AG09319 (cell line): ENCODE data around the gene ZNF277.

ENCODE experiments used
- DNase-seq: peaks from one replicate; pipeline ENCODE4 v3.0.0-alpha.2; 2010; ENCODE audit warnings: low read depth; ENCODE audit errors: extremely low read depth
- TF ChIP-seq, protein P1 (sequence below): IDR thresholded peaks from 2 replicates; pipeline ENCODE4 v1.5.1; 2011; ENCODE audit warnings: low read depth, mild to moderate bottlenecking, inconsistent platforms, low read length, moderate library complexity

Gene ZNF277

DNA sequence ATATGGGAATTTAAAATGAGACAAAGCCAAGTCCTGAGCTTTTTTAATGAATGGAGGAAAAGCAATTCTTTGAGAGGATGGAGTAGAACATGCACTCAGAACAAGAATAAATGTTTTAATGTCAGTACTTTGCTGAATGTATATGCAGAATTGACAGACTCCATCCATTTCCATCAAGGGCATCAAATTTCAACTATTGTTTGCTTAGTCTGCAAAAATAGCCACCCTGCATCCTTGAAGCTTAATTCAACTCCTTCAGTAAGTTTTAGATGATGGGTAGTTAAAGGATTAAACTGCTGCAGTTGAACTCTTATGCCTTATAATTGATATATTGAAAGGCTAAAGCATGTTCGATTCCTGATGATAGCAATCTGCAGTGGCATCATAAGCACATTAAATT, 144.1 kb downstream of the ZNF277 start:
- DNase-seq: no peak
- TF ChIP-seq, protein P1, sequence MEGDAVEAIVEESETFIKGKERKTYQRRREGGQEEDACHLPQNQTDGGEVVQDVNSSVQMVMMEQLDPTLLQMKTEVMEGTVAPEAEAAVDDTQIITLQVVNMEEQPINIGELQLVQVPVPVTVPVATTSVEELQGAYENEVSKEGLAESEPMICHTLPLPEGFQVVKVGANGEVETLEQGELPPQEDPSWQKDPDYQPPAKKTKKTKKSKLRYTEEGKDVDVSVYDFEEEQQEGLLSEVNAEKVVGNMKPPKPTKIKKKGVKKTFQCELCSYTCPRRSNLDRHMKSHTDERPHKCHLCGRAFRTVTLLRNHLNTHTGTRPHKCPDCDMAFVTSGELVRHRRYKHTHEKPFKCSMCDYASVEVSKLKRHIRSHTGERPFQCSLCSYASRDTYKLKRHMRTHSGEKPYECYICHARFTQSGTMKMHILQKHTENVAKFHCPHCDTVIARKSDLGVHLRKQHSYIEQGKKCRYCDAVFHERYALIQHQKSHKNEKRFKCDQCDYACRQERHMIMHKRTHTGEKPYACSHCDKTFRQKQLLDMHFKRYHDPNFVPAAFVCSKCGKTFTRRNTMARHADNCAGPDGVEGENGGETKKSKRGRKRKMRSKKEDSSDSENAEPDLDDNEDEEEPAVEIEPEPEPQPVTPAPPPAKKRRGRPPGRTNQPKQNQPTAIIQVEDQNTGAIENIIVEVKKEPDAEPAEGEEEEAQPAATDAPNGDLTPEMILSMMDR: no peak

DNA sequence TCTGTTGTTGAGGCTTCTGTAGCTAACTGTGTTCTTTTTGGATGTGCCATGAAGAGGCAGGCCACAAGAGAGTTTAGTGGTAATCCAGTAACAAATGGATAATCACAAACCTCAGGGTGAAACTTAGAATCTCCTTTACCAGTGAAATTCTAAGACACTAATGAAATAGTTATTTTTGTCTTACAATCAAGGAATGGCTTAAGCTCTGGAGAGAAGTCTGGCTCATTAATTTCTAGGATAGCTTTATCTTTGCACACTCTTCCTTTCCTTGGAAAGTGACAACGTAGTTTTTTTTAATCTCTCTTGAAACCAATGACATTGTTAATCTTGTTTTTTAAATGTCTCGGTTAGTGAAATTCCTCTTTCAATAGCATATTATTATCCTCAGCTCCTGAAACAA, 150.1 kb downstream of the ZNF277 start:
- TF ChIP-seq, protein P1: no peak
- no peak for DNase-seq

DNA sequence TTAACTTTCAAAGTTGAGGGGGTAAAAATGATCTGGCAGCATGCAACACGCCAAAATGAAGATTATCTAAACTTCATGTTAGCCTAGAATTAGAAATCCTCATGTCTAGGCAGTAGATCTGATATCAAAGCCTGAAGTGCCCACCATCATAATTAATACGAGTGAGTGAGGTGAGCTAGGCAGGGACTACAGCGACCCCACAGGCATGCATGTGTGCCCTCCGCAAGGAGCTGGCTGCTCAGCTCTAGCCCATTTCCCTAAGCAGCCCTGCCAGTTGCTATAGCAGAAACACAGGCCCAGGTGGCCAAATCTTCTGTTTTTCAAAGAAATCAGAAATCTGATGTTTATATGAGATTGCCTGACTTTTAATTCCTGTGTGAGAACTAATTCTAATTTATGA, 150.6 kb downstream of the ZNF277 start:
- TF ChIP-seq, protein P1: no peak
- DNase-seq: no peak

DNA sequence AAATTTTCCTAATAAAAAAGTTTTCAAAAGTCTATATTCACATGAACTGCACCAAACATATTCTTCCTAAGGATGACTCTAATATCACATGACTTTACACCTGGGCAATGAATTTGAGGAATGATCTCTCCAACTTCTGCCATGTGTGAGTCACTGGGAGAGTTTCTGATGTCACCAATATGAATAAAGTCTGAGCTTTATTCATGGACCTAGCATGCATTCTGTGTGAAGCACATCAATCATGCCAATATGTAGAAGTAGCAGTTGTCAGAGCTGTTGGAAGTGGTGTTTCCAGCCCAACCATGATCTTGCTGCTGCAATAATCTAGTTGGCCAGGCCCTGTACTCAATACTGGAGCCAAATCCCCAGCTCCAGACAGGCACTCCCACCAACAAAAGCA, 152.0 kb downstream of the ZNF277 start:
- TF ChIP-seq, protein P1: no peak
- DNase-seq: no peak

DNA sequence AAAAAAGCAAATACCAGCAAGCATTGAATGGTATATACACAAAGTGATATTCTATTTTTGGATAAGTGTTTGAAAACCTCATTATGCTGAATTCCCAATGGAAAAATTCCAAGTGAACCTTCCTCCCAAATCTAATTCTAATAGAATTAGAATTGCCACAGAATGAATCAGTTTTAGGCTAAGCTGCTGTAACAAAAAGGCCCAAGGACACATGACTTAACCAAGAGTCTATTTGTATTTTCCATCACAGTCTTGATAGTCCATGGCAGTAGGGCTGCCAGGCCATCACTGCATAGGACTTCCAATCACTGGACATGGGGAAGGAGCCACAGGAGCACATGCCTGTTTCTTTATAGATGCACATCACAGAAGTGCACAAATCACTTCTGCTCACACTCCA, 152.6 kb downstream of the ZNF277 start:
- TF ChIP-seq, protein P1: no peak
- no peak for DNase-seq

DNA sequence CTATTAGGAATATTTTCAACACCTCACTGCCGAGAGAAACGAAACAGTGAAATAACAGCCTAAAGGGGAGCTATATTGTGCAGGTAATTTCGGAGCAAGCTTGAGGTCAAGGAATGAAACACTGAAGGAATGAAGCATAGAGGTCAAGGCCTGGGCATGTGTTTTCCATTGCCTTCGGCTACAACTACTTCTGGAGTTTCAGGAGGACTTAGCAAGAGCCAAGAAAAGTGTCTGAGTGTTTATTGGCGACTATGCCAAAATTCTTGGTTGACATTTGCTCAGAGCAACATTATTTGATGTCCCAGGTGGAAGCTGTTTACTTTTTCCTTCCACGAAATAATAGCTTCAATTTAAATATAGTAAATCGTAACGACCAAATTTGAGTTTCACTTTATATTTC, 154.2 kb downstream of the ZNF277 start:
- DNase-seq: no peak
- TF ChIP-seq, protein P1: no peak

DNA sequence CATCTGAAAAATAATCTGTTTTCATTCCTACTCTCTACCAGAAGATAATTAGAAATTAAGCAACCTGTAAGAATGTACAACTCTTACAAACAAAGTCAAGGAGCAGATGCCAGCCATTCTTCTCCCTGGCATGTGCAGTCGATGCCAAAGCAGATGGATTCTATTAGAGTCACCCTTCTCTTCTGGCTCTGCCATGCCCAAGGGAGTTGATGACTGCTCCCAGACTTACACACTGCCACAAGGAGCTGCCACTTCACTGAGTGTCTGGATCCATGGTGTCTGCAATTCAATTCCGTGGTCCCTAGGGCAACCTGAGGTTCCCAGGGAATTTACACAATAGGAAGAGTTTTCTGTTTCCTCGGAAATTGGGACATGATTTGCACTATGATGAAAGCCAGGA, 154.7 kb downstream of the ZNF277 start:
- TF ChIP-seq, protein P1: no peak
- DNase-seq: no peak
